Lower leg skin (tissue), 4 donors: ENCODE measurements around the gene XPNPEP2. TPM values are rescaled to one million over a fixed set of nuclear protein-coding genes. Genes with fewer than 3 reads are reported as not detected.

Experiments used
- DNase-seq, 2 donors: peaks; one replicate each; pipeline ENCODE4 v3.0.0-alpha.2; 2019; ENCODE audit warnings: low spot score in 2 of 2
- H3K4me3 ChIP-seq: fragments of 200-600 bp; sonication (generic); 2 replicates; pipeline ENCODE4 v1.5.1; 2017; ENCODE audit warnings: mild to moderate bottlenecking, low read depth; ENCODE audit not compliant: poor library complexity, severe bottlenecking
- POLR2A ChIP-seq, 2 donors: fragments of 450-650 bp; IDR thresholded peaks; one replicate each; pipeline ENCODE4 v1.6.1; 2016 to 2017; ENCODE audit warnings: antibody characterized with exemption in 2 of 2, mild to moderate bottlenecking in 1 of 2, moderate library complexity in 1 of 2
- WGBS, 2 donors: methylation state at CpG; one replicate each; pipeline ENCODE4 v1.1.5; 2018; 5-methylcytosine and 5-hydroxymethylcytosine counted together
- intact Hi-C: fragments of 100-400 bp; cut with DNase I; formaldehyde crosslinking; loops from one replicate; pipeline ENCODE4 v1.15.0; 2023; ENCODE audit warnings: low total_unique reads
- total RNA-seq, 4 donors: library from RNA; depleted of rRNA; stranded (reverse); fragments of >200 nt; gene quantifications; one replicate each; pipeline ENCODE4 v1.1.0, GENCODE V29; 2016
- TF ChIP-seq, protein P1 (sequence below), 3 donors: fragments of 450-650 bp; IDR thresholded peaks; one replicate each; pipeline ENCODE4 v1.5.1; 2016; ENCODE audit warnings: antibody characterized with exemption in 3 of 3, mild to moderate bottlenecking in 3 of 3, moderate library complexity in 2 of 3

The XPNPEP2 gene
- total RNA-seq, 4 donors from 2014 or later, result 1.3 to 5.0 (median 2.2) TPM

DNA sequence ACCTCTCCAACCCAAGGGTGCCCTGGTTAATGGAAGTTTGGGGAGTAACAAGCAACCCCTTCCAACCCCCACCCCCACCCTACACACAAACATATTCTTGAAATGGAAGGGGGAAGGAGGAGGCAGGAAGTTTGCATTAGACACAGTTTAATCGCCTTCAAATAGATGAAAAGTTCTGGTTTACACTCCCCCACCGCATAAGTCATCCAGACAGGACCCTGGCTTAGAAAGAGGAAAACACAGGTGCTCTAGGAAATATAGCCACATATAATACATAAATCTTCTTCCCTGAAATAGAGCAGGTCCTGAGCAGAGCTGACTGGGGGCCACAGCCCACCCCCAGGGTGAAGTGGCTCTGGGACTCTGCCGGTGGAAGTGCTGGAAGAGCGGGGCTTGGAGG lies 66.0 kb downstream of the XPNPEP2 start:
- intact Hi-C loops, result no loop called here
- TF ChIP-seq, protein P1, sequence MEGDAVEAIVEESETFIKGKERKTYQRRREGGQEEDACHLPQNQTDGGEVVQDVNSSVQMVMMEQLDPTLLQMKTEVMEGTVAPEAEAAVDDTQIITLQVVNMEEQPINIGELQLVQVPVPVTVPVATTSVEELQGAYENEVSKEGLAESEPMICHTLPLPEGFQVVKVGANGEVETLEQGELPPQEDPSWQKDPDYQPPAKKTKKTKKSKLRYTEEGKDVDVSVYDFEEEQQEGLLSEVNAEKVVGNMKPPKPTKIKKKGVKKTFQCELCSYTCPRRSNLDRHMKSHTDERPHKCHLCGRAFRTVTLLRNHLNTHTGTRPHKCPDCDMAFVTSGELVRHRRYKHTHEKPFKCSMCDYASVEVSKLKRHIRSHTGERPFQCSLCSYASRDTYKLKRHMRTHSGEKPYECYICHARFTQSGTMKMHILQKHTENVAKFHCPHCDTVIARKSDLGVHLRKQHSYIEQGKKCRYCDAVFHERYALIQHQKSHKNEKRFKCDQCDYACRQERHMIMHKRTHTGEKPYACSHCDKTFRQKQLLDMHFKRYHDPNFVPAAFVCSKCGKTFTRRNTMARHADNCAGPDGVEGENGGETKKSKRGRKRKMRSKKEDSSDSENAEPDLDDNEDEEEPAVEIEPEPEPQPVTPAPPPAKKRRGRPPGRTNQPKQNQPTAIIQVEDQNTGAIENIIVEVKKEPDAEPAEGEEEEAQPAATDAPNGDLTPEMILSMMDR (IDR thresholded peaks at IDR 0.05), result no peak
- no peak for DNase-seq
- 83 to 96% methylated on average over 2 to 4 of the region's 4 CpGs for WGBS, 2 donors
- H3K4me3 ChIP-seq, result no peak overlapping the region

DNA sequence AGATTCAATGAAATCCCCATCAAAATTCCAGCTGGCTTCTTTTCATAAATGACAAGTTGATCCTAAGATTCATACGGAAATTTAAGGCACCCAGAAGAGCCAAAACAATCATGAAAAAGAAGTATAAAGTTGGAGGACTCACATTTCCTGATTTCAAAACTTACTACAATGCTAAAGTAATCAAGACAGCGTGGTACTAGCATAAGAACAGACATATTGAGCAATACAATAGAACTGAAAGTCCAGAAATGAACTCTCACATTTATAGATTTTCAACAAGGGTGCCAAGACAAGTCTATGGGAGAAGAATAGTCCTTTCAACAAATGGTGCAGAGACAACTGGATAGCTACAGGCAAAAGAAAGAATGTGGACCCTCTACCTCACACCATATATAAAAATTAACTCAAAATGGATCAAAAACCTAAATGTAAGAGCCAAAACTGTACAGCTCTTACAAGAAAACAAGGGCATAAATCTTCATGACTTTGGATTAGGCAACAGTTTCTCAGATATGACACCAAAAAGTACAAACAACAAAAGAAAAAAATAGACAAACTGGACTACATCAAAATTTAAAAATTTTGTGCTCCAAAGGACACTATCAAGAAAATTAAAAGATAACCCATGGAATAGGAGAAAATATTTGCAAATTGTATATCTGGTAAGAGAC lies 69.5 kb downstream of the XPNPEP2 start:
- intact Hi-C loops, result no loop called here
- 38 to 47% methylated on average over 2 of the region's 2 CpGs for WGBS, 2 donors
- DNase-seq, result no peak
- no peak overlapping the region for H3K4me3 ChIP-seq
- TF ChIP-seq, protein P1 (IDR thresholded peaks at IDR 0.05), result no peak
- no peak for TF ChIP-seq POLR2A (IDR thresholded peaks at IDR 0.05)

DNA sequence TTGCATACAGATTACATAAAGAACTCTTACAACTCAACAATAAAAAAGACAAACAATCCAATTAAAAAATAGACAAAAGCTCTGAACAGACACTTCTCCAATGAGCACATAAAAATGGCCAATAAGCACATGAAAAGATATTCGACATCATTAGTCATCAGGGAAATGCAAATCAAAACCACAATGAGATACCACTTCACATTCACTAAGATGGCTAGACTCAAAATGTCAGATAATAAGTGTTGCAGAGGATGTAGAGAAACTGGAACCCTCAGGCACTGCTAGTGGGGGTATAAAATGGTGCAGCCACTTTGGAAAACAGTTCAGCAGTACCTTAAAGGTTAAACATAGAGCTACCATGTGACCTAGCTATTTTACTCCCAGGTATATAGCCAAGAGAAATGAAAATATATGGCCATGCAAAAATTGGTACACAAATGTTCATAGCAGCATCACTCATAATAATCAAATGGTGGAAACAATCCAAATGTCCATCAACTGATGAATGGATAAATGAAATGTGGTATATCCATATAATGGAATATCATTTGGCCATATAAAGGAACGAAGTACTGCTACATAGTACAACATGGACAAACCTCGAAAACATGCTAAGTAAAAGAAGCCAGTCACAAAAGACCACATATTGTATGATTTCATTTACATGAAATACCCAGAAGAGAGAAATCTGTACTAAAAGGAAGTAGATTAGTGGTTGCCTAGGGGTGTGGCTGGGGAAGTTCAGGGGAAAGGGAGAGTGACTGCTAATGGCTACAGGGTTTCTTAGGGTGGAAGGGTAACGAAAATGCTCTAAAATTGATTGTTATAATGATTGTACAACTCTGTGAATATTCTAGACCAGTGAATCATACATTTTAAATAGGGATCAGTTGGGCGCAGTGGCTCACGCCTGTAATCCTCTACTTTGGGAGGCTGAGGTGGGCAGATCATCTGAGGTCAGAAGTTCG lies 70.3 kb downstream of the XPNPEP2 start:
- no peak overlapping the region for H3K4me3 ChIP-seq
- TF ChIP-seq POLR2A (IDR thresholded peaks at IDR 0.05), result no peak
- TF ChIP-seq, protein P1 (IDR thresholded peaks at IDR 0.05), result no peak
- WGBS, 2 donors, result 83 to 88% methylated on average over 7 of the region's 7 CpGs
- intact Hi-C loops, result no loop called here
- no peak for DNase-seq

DNA sequence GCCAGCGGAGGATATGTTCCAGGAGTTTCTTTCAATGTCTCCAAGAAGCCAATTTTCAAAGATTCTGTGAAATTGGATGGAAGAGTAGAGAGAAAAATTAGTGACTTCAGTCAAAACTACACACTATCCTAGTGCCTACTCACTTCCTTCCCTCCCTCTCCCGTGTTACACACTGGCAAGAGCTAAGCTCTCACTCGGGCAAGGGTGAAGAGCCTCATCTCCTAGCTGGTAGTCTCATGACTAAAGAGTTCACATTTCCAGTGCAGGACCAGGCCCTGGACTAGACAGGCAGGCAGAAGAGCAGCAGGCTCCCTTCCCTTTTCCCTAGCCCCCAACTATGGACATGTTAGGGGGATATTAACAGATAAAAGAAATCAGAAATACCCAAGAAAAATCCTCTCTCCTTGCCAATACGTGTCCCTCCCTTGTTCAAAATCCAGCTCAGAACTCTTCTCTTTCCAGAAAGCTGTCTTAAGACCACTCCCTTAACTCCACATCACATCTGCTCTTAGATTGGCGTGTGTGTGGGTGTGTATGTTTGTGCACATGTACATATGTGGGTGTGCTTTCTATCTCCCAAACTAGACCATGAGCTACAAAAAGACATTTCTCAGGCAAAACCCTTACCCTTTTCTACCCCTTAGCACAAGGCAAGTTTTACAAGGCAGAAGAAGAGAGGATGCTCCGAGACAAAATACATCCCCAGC lies 75.0 kb downstream of the XPNPEP2 start:
- no peak for DNase-seq
- 67 to 91% methylated on average over 6 of the region's 6 CpGs for WGBS, 2 donors
- no peak for TF ChIP-seq POLR2A (IDR thresholded peaks at IDR 0.05)
- TF ChIP-seq, protein P1 (IDR thresholded peaks at IDR 0.05), result no peak
- intact Hi-C loops, result no loop called here
- H3K4me3 ChIP-seq, result no peak overlapping the region

DNA sequence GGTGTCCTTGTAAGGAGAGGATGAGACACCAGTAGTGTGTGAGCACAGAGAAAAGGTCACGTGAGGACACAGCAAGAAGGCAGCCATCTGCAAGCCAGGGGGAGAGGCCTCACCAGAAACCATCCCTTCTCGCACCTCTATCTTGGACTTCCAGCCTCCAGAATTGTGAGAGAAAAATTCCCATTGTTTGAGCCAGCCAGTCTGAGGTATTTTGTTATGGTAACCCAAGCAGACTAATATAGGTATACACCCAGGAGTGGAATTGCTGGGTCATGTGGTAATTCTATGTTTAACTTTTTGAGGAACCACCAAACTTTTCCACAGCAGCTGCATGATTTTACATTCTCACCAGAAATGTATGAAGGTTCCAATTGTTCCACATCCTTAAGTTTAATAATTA lies 79.3 kb downstream of the XPNPEP2 start:
- no peak overlapping the region for H3K4me3 ChIP-seq
- intact Hi-C loops, result no loop called here
- WGBS, 2 donors, result 74 to 100% methylated on average over 2 of the region's 2 CpGs
- peak in 1 of 2 donors; percentile 29 for DNase-seq
- no peak for TF ChIP-seq POLR2A (IDR thresholded peaks at IDR 0.05)
- TF ChIP-seq, protein P1 (IDR thresholded peaks at IDR 0.05), result no peak

Other genes with a start within 250 kb of the XPNPEP2 start
- 10 to 100 TPM in 2 of 4 donors, 1 to 10 TPM in 2; 8.0 to 13.9 (median 11.2) TPM for gene SMARCA1, start 215.5 kb upstream of the XPNPEP2 start, total RNA-seq
- gene OCRL, start 198.7 kb upstream of the XPNPEP2 start, total RNA-seq, result 10 to 100 TPM; 13.2 to 18.0 (median 15.9) TPM
- gene APLN, start 84.0 kb upstream of the XPNPEP2 start, total RNA-seq, result under 1 TPM in 1 of 4 donors, not detected in 3; 0.16 TPM
- gene SASH3, start 41.0 kb downstream of the XPNPEP2 start, total RNA-seq, result 1 to 10 TPM in 3 of 4 donors, under 1 TPM in 1; 0.25 to 3.4 (median 1.6) TPM
- 10 to 100 TPM; 23.8 to 58.0 (median 40.1) TPM for gene ZDHHC9, start 104.9 kb downstream of the XPNPEP2 start, total RNA-seq
- 10 to 100 TPM; 10.5 to 12.6 (median 11.1) TPM for gene UTP14A, start 167.2 kb downstream of the XPNPEP2 start, total RNA-seq
- 10 to 100 TPM in 1 of 4 donors, 1 to 10 TPM in 3; 4.3 to 10.0 (median 7.9) TPM for gene BCORL1, start 243.7 kb downstream of the XPNPEP2 start, total RNA-seq